PC-3 (cell line): ENCODE data around the gene ZNF436. TPM values are rescaled to one million over a fixed set of nuclear protein-coding genes. Genes with fewer than 3 reads are reported as not detected.
A peak's percentile ranks its signal among the peaks of the same experiment; 100 is the strongest.

Source experiments
- ATAC-seq: fragments of 200-7000 bp; cut with Tn5 transposase; 2 replicates; pipeline ENCODE4 v1.9.1; 2020; ENCODE audit warnings: mild to moderate bottlenecking, moderate library complexity
- BruUV-seq: library from RNA; stranded (reverse); fragments of 400-500 nt; replicated peaks from 2 replicates; lab custom pipeline; 2021; lab: Mats Ljungman, UMichigan
- CTCF ChIA-PET: fragments of 300-600 bp; sonication (Branson Sonifier 250); formaldehyde crosslinking; loops from one replicate; lab custom pipeline; 2022; ENCODE audit warnings: antibody characterized with exemption; lab: Charles Lee
- POLR2A ChIA-PET: fragments of 300-600 bp; sonication (Branson Sonifier 250); formaldehyde crosslinking; loops from one replicate; lab custom pipeline; 2022; ENCODE audit warnings: antibody characterized with exemption; ENCODE audit not compliant: unreplicated experiment; lab: Charles Lee
- DNase-seq: peaks from one replicate; pipeline ENCODE4 v3.0.0-alpha.2; 2015
- H2AFZ ChIP-seq: fragments of 300-600 bp; sonication (generic); 2 replicates; pipeline ENCODE4 v1.6.0; 2016; ENCODE audit warnings: antibody characterized with exemption, low read length
- H3F3A ChIP-seq: fragments of 300-600 bp; sonication (generic); one replicate; pipeline ENCODE4 v1.6.0; 2017; ENCODE audit warnings: antibody characterized with exemption, low read length, control low read depth, mild to moderate bottlenecking; ENCODE audit not compliant: unreplicated experiment
- H3K27ac ChIP-seq: fragments of 300-600 bp; sonication (generic); 2 replicates; pipeline ENCODE4 v1.5.1; 2016; ENCODE audit warnings: mild to moderate bottlenecking, low read length
- H3K27me3 ChIP-seq: fragments of 300-600 bp; sonication (generic); 2 replicates; pipeline ENCODE4 v1.6.1; 2016; ENCODE audit warnings: low read length, mixed read lengths
- H3K36me3 ChIP-seq: fragments of 300-600 bp; sonication (generic); 2 replicates; pipeline ENCODE4 v1.6.1; 2016; ENCODE audit warnings: low read depth, mixed run types, low read length, mixed read lengths
- H3K4me1 ChIP-seq: fragments of 300-600 bp; sonication (generic); 2 replicates; pipeline ENCODE4 v1.5.1; 2016; ENCODE audit warnings: low read length; ENCODE audit not compliant: insufficient read depth
- H3K4me2 ChIP-seq: fragments of 300-600 bp; sonication (generic); 2 replicates; pipeline ENCODE4 v1.6.0; 2016; ENCODE audit warnings: low read length
- H3K4me3 ChIP-seq: fragments of 300-600 bp; sonication (generic); 2 replicates; pipeline ENCODE4 v1.5.1; 2016; ENCODE audit warnings: mild to moderate bottlenecking, low read length, mixed read lengths
- H3K79me2 ChIP-seq: fragments of 300-600 bp; sonication (generic); 2 replicates; pipeline ENCODE4 v1.6.1; 2017; ENCODE audit warnings: low read length, mixed read lengths
- H3K9ac ChIP-seq: fragments of 300-600 bp; sonication (generic); 2 replicates; pipeline ENCODE4 v1.6.0; 2016; ENCODE audit warnings: mild to moderate bottlenecking, low read length
- H3K9me2 ChIP-seq: fragments of 300-600 bp; sonication (generic); replicated peaks from 2 replicates; pipeline ENCODE4 v1.6.1; 2016; ENCODE audit warnings: mixed run types, low read length, mixed read lengths
- H3K9me3 ChIP-seq: fragments of 300-600 bp; sonication (generic); 2 replicates; pipeline ENCODE4 v1.6.1; 2016; ENCODE audit warnings: low read length, mixed read lengths
- H4K20me1 ChIP-seq: fragments of 300-600 bp; sonication (generic); 2 replicates; pipeline ENCODE4 v1.6.1; 2016; ENCODE audit warnings: low read length, mixed read lengths
- EZH2 ChIP-seq: fragments of 300-600 bp; sonication (generic); IDR thresholded peaks from one replicate; pipeline ENCODE4 v1.6.1; 2017; ENCODE audit warnings: antibody characterized with exemption, mild to moderate bottlenecking, low read length; ENCODE audit not compliant: unreplicated experiment
- EZH2phosphoT487 ChIP-seq: fragments of 300-600 bp; sonication (generic); IDR thresholded peaks from 2 replicates; pipeline ENCODE4 v1.6.1; 2018; ENCODE audit warnings: mild to moderate bottlenecking, antibody characterized with exemption, low read length, borderline replicate concordance
- intact Hi-C: fragments of 100-400 bp; cut with micrococcal nuclease; formaldehyde crosslinking; loops from 2 replicates; pipeline ENCODE4 v1.9.0; 2023
- total RNA-seq: library from RNA; depleted of rRNA; stranded (reverse); fragments of >200 nt; gene quantifications from 2 replicates; pipeline ENCODE4 v1.2.3, GENCODE V29; 2014
- TF ChIP-seq, protein P1 (sequence below): fragments of 300-600 bp; sonication (generic); conservative IDR thresholded peaks from 2 replicates; pipeline ENCODE4 v1.5.1; 2017; ENCODE audit warnings: antibody characterized with exemption, low read depth, mild to moderate bottlenecking, low read length

ZNF436 gene
- total RNA-seq, 1 experiment from 2014 or later, result 10.5 TPM

DNA sequence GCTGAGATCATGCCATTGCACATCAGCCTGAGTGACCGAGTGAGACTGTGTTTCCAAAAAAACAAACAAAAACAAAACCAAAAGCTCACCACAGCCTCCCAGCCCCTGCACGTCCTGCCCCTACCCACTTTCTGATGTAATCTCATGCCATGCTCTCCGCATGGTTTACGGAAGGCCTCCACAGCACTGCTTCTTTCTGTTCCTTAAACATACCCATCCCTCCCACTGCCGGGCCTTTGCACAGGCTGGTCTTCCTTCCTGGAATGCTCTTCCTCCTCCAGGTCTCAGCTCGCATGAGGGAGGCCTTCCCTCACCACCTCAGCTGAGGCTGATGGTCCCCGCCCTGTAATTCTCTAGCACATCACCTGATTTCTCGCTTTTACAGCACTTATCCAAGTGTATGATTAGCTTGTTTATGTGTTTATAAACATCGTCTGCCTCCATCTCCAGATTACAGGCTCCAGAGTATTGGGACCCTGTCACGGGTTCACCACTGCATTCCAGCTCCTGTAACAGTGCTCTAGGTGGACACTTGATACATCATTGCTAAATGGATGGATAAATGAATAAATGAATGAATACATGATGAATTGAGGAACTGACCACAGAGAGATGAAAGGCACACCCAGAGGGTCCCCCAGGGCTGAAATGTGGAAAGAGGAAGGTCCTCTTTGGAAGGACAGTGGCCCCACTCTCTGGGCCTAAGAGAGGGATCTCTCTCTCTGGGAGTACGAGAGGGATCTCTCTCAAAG is 32.8 kb upstream of the ZNF436 start:
- ChIA-PET POLR2A (interaction anchor here (0.6 kb wide), 1 partner anchor 20 kb away, joined by 3 read pairs; no protein-coding TSS in a partner anchor), CTCF (no interaction called here)
- peak overlapping the region; percentile 2; the same call in 1 of the 2 replicates for H3K9ac ChIP-seq
- no peak for ATAC-seq
- no peaks in the 10 kb centered on the region for H3K36me3 ChIP-seq
- DNase-seq, result no peak
- no TSS peak for BruUV-seq
- no peaks in the 10 kb centered on the region for H3K79me2 ChIP-seq
- no peaks in the 10 kb centered on the region for H3K27me3 ChIP-seq
- H3K4me3 ChIP-seq, result no peak overlapping the region
- H3K4me2 ChIP-seq, result peak overlapping the region; percentile 76
- no peaks in the 10 kb centered on the region for H4K20me1 ChIP-seq
- intact Hi-C loops, result loop anchor here (5.0 kb wide), 2 partner anchors 120 to 425 kb away; no protein-coding TSS in a partner anchor
- H2AFZ ChIP-seq, result 0 out of 2 replicates have a peak overlapping the region, but pooled peaks have one; percentile 42
- H3K9me3 ChIP-seq, result no peaks in the 10 kb centered on the region
- H3K9me2 ChIP-seq, result no peaks in the 10 kb centered on the region
- H3F3A ChIP-seq, result peaks cover 4% of the 10 kb centered on the region
- no peak for TF ChIP-seq EZH2
- peaks cover 22% of the 10 kb centered on the region for H3K4me1 ChIP-seq
- peak overlapping the region; percentile 91 for H3K27ac ChIP-seq

DNA sequence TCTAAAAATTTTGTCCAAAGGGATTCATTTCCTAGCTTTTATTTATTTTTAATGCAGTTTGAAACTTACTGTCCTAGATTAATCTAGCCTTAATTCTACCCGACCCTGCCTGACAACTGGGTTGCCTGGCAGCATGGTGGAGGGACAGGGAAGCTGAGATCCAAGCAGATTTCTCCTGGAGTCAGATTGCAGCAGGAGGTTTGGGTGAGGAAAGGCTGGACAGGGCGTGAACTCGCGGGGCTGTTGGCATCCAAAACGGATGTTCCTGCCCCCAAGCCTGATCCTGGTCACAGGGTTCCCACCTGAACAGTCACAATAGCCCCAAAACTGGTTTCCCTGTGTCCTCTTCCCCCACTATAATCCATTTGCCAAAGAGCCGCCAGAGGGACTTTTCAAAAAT is 31.7 kb upstream of the ZNF436 start:
- H3K79me2 ChIP-seq, result no peaks in the 10 kb centered on the region
- no peaks in the 10 kb centered on the region for H3K9me2 ChIP-seq
- intact Hi-C loops, result loop anchor here (5.0 kb wide), 2 partner anchors 119 to 424 kb away; no protein-coding TSS in a partner anchor
- ATAC-seq (no peak), DNase-seq (no peak)
- peaks cover 4% of the 10 kb centered on the region for H3F3A ChIP-seq
- POLR2A ChIA-PET, result no interaction called here
- TF ChIP-seq EZH2phosphoT487 (no peak), EZH2 (no peak)
- TF ChIP-seq, protein P1, sequence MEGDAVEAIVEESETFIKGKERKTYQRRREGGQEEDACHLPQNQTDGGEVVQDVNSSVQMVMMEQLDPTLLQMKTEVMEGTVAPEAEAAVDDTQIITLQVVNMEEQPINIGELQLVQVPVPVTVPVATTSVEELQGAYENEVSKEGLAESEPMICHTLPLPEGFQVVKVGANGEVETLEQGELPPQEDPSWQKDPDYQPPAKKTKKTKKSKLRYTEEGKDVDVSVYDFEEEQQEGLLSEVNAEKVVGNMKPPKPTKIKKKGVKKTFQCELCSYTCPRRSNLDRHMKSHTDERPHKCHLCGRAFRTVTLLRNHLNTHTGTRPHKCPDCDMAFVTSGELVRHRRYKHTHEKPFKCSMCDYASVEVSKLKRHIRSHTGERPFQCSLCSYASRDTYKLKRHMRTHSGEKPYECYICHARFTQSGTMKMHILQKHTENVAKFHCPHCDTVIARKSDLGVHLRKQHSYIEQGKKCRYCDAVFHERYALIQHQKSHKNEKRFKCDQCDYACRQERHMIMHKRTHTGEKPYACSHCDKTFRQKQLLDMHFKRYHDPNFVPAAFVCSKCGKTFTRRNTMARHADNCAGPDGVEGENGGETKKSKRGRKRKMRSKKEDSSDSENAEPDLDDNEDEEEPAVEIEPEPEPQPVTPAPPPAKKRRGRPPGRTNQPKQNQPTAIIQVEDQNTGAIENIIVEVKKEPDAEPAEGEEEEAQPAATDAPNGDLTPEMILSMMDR, result no peak
- no peak overlapping the region for H2AFZ ChIP-seq
- CTCF ChIA-PET, result no interaction called here
- no TSS peak for BruUV-seq
- no peaks in the 10 kb centered on the region for H3K9me3 ChIP-seq
- no peaks in the 10 kb centered on the region for H3K27me3 ChIP-seq
- H3K9ac ChIP-seq, result no peak overlapping the region
- no peak overlapping the region for H3K4me3 ChIP-seq
- no peak overlapping the region for H3K4me2 ChIP-seq
- no peaks in the 10 kb centered on the region for H3K36me3 ChIP-seq
- H3K4me1 ChIP-seq, result peaks cover 22% of the 10 kb centered on the region
- H3K27ac ChIP-seq, result no peak overlapping the region
- H4K20me1 ChIP-seq, result no peaks in the 10 kb centered on the region

DNA sequence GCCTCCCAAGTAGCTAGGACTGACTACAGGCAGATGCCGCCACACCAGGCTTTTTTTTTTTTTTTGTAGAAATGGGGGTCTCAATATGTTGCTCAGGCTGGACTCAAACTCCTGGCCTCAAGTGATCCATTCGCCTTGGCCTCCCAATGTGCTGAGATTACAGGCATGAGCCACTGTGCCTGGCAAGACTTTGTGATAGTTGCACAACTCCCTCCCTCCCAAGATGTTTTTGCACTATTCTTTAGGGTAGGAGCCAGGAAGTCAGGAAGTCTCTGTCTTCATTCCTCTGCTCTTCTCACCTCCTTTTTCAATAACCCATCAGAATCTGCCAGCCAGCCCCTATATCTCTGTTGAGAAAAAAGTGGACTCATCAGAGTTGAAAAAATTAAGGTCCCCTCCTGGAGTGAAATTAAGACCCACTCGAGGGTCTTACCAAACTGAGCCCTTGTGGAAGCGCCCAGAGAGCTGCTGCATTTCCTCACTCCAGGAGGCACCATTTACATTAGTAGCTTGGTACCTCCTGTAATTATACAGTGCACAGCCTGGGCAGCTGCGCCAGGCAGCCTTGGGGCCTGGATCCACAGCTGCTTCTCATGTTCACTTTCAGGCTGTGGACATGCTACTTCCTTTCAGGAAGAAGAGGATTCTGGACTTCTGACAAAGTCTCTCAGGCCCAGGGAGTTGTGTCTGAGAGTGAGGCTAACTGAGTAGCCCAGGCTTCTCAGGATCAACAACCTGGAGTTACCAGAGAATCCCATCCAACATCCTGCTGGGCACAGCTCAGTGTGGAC is 30.9 kb upstream of the ZNF436 start:
- H3K4me1 ChIP-seq, result peaks cover 22% of the 10 kb centered on the region
- H3K9ac ChIP-seq, result no peak overlapping the region
- H3K4me2 ChIP-seq, result no peak overlapping the region
- BruUV-seq, result no TSS peak
- H3K79me2 ChIP-seq, result no peaks in the 10 kb centered on the region
- no peaks in the 10 kb centered on the region for H3K9me3 ChIP-seq
- H4K20me1 ChIP-seq, result no peaks in the 10 kb centered on the region
- intact Hi-C loops, result loop anchor here (5.0 kb wide), 2 partner anchors 118 to 423 kb away; no protein-coding TSS in a partner anchor
- ChIA-PET CTCF (interaction anchor here (0.6 kb wide), 1 partner anchor 237 kb away, joined by 5 read pairs; no protein-coding TSS in a partner anchor), POLR2A (no interaction called here)
- H3K27ac ChIP-seq, result no peak overlapping the region
- no peak overlapping the region for H2AFZ ChIP-seq
- no peak overlapping the region for H3K4me3 ChIP-seq
- ATAC-seq, result no peak
- DNase-seq, result no peak
- no peaks in the 10 kb centered on the region for H3K9me2 ChIP-seq
- no peaks in the 10 kb centered on the region for H3K36me3 ChIP-seq
- H3F3A ChIP-seq, result peaks cover 4% of the 10 kb centered on the region
- TF ChIP-seq, protein P1, result no peak
- TF ChIP-seq EZH2phosphoT487 (no peak), EZH2 (no peak)
- H3K27me3 ChIP-seq, result no peaks in the 10 kb centered on the region
